Subcutaneous adipose tissue (tissue), 4 donors: ENCODE results near the gene SARM1. TPM values are rescaled to one million over a fixed set of nuclear protein-coding genes. Genes with fewer than 3 reads are reported as not detected.

Experiments used
- CTCF ChIP-seq: fragments of 450-650 bp; IDR thresholded peaks from one replicate; pipeline ENCODE4 v1.5.1; 2016; ENCODE audit warnings: low read depth, mild to moderate bottlenecking, control low read depth, antibody characterized with exemption, moderate library complexity
- total RNA-seq, 4 donors: library from RNA; depleted of rRNA; stranded (reverse); fragments of >200 nt; gene quantifications; one replicate each; pipeline ENCODE4 v1.1.0, GENCODE V29; 2016

SARM1 gene
- total RNA-seq: 1 to 10 TPM; 3.8 to 7.7 (median 5.9) TPM

GRCh38 chr17:28371245-28372202 lies at the start of gene SARM1:
Gene SARM1 (plus strand): TSS chr17:28371694. CDS start chr17:28372033, 339 bp downstream.
- no peak for TF ChIP-seq CTCF

GRCh38 chr17:28324267-28324745 lies 47.2 kb upstream of the SARM1 start:
- TF ChIP-seq CTCF: no peak

- no peak for TF ChIP-seq CTCF
Measured at GRCh38 chr17:28324781-28325180, 46.7 kb upstream of the SARM1 start.

GRCh38 chr17:28325211-28325610 lies 46.3 kb upstream of the SARM1 start:
- no peak for TF ChIP-seq CTCF

GRCh38 chr17:28326114-28326513 lies 45.4 kb upstream of the SARM1 start:
- TF ChIP-seq CTCF: no peak

- TF ChIP-seq CTCF: no peak
Measured at GRCh38 chr17:28327031-28327607, 44.4 kb upstream of the SARM1 start.

GRCh38 chr17:28327709-28328108 lies 43.8 kb upstream of the SARM1 start:
- no peak for TF ChIP-seq CTCF
